ENCODE results near the gene SETDB2. TPM values are rescaled to one million over a fixed set of nuclear protein-coding genes. Genes with fewer than 3 reads are reported as not detected.

SETDB2 gene
- total and polyA plus RNA-seq, 2 of the 13 experiments (the other 11 are each of a cell fraction or from before 2014, with no cell fraction given) = 8.1 to 8.7 TPM

DNA sequence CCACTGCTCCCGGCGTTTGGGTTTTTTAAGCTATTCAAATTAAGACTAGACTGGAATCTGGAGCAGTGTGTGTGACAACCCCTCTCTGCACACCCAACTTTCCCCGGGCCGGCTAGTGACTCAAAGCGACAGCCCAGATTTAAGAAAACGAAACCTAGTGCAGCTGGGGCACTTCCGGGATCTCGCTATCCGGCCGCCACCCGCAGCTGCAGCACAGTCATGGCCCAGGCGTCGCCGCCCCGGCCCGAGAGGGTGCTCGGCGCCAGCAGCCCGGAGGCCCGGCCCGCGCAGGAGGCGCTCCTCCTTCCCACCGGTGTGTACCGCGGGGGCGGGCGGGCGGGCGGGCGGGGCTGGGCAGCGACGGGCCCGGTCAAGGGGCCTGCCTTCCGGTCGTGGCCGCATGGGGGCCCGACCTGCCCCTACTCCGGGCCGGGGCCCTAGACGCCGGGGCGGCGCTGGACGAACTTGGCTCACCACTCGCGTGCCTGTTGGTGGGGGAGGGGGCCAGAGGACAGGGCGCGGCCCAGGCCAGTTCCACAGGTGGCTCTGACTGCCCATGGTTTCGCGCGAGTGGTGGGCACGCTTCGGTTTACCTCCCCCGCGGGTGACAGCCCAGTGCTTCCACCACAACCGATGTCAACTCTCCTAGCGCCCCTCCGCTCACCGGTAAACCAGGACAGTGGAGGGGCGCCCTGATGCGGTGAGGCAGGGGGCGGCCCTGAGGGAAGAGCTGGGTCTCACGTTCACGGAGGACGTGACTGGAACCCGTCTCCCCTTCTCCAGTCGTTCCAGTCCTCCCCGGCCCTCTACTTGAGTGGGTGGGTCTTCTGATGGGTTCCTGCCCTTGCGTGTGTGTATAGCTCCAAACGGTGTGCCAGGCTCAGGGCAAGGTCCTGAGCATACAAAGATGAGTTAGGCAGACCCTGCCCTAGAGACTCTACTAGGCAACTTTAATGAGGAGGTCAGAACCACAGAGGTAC lies 52.0 kb downstream of the SETDB2 start, which contains the start of gene PHF11 (continued):
- TF ChIP-seq ZNF614 (CRISPR knock-in tag; IDR thresholded peaks at IDR 0.05; ENCODE audit: borderline replicate concordance) (peak; percentile 19; the same call in 1 of the 2 replicates), NPAS2 (CRISPR knock-in tag; IDR thresholded peaks at IDR 0.05; ENCODE audit: borderline replicate concordance) (no peak), ZNF746 (CRISPR knock-in tag; IDR thresholded peaks at IDR 0.05) (0 out of 2 replicates have a peak, but pooled peaks have one; percentile 1), GTF2F1 (IDR thresholded peaks at IDR 0.05; ENCODE audit: low read length) (no peak), KLF9 (CRISPR knock-in tag; IDR thresholded peaks at IDR 0.05; ENCODE audit: low read depth) (no peak), RAD21 (CRISPR knock-in tag; IDR thresholded peaks at IDR 0.05) (peak; percentile 35; the same call in 1 of the 2 replicates), FOXA1 (IDR thresholded peaks at IDR 0.05) (no peak), FOXA1 (CRISPR knock-in tag; IDR thresholded peaks at IDR 0.05) (0 out of 2 replicates have a peak, but pooled peaks have one; percentile 25), SRF (IDR thresholded peaks at IDR 0.05; ENCODE audit: low read depth, low read length) (no peak), MAFG (CRISPR knock-in tag; IDR thresholded peaks at IDR 0.05) (no peak), ZNF562 (CRISPR knock-in tag; IDR thresholded peaks at IDR 0.05; ENCODE audit: borderline replicate concordance) (no peak), ZNF788 (CRISPR knock-in tag; IDR thresholded peaks at IDR 0.05; ENCODE audit: borderline replicate concordance) (peak; percentile 81; the same call in 1 of the 2 replicates), JUND (CRISPR knock-in tag; IDR thresholded peaks at IDR 0.05) (no peak), ZNF335 (CRISPR knock-in tag; IDR thresholded peaks at IDR 0.05) (no peak), SMARCC2 (IDR thresholded peaks at IDR 0.05) (no peak), KDM1A (CRISPR knock-in tag; IDR thresholded peaks at IDR 0.05) (no peak), ATF5 (CRISPR knock-in tag; IDR thresholded peaks at IDR 0.05; ENCODE audit: low read depth) (no peak), ZNF501 (CRISPR knock-in tag; IDR thresholded peaks at IDR 0.05) (no peak), BORCS8-MEF2B (CRISPR knock-in tag; IDR thresholded peaks at IDR 0.05) (no peak; the same call in 1 of the 2 replicates), ZNF563 (CRISPR knock-in tag; IDR thresholded peaks at IDR 0.05) (no peak), GABPA (IDR thresholded peaks at IDR 0.05; ENCODE audit: low read depth, low read length) (no peak), GABPA (CRISPR knock-in tag; IDR thresholded peaks at IDR 0.05; ENCODE audit: low read depth) (no peak), ZNF761 (CRISPR knock-in tag; conservative IDR thresholded peaks at IDR 0.05) (no peak), MED8 (CRISPR knock-in tag; IDR thresholded peaks at IDR 0.05; ENCODE audit: insufficient replicate concordance) (no peak), ZNF329 (CRISPR knock-in tag; IDR thresholded peaks at IDR 0.05; ENCODE audit: low read depth) (no peak), ZBTB42 (CRISPR knock-in tag; IDR thresholded peaks at IDR 0.05) (no peak), ZBTB7B (CRISPR knock-in tag; IDR thresholded peaks at IDR 0.05) (peak; percentile 77)
- TF ChIP-seq, protein P1, sequence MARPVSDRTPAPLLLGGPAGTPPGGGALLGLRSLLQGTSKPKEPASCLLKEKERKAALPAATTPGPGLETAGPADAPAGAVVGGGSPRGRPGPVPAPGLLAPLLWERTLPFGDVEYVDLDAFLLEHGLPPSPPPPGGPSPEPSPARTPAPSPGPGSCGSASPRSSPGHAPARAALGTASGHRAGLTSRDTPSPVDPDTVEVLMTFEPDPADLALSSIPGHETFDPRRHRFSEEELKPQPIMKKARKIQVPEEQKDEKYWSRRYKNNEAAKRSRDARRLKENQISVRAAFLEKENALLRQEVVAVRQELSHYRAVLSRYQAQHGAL (CRISPR knock-in tag; IDR thresholded peaks at IDR 0.05; ENCODE audit: not compliant biosample characterization) = no peak
- TF ChIP-seq, protein P2, sequence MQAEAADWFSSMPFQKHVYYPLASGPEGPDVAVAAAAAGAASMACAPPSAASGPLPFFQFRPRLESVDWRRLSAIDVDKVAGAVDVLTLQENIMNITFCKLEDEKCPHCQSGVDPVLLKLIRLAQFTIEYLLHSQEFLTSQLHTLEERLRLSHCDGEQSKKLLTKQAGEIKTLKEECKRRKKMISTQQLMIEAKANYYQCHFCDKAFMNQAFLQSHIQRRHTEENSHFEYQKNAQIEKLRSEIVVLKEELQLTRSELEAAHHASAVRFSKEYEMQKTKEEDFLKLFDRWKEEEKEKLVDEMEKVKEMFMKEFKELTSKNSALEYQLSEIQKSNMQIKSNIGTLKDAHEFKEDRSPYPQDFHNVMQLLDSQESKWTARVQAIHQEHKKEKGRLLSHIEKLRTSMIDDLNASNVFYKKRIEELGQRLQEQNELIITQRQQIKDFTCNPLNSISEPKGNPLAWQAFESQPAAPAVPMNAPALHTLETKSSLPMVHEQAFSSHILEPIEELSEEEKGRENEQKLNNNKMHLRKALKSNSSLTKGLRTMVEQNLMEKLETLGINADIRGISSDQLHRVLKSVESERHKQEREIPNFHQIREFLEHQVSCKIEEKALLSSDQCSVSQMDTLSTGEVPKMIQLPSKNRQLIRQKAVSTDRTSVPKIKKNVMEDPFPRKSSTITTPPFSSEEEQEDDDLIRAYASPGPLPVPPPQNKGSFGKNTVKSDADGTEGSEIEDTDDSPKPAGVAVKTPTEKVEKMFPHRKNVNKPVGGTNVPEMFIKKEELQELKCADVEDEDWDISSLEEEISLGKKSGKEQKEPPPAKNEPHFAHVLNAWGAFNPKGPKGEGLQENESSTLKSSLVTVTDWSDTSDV (CRISPR knock-in tag; IDR thresholded peaks at IDR 0.05) = no peak; the same call in 1 of the 2 replicates
